Hematopoietic multipotent progenitor cell (in vitro differentiated cells): Measurements from ENCODE around the gene FOXB2. TPM values are rescaled to one million over a fixed set of nuclear protein-coding genes. Genes with fewer than 3 reads are reported as not detected.

ENCODE experiments used
- DNase-seq, 3 donors: peaks; one replicate each; pipeline ENCODE4 v3.0.0-alpha.2; 2011 to 2015; ENCODE audit warnings: low read depth in 2 of 3, low spot score in 2 of 3
- total RNA-seq: library from RNA; depleted of rRNA; stranded (reverse); fragments of >200 nt; gene quantifications from one replicate; pipeline ENCODE4 v1.2.3, GENCODE V29; 2012

Gene FOXB2
- total RNA-seq, 1 donor: not detected

GRCh38 chr9:77015327-77016048 lies 4.0 kb upstream of the FOXB2 start:
- DNase-seq: no peak

- DNase-seq: peak in 1 of 3 donors; percentile 69
Measured at GRCh38 chr9:77016121-77016525, 3.3 kb upstream of the FOXB2 start.

- peak in 1 of 3 donors; percentile 38 for DNase-seq
Measured at GRCh38 chr9:77016526-77017504, 2.6 kb upstream of the FOXB2 start.

GRCh38 chr9:77017505-77017894 lies 2.0 kb upstream of the FOXB2 start:
- DNase-seq: no peak

- peak in 1 of 3 donors; percentile 31 for DNase-seq
Measured at GRCh38 chr9:77018058-77018968, 1.1 kb upstream of the FOXB2 start.

- no peak for DNase-seq
Measured at GRCh38 chr9:77018969-77019235, 553 bp upstream of the FOXB2 start.

- DNase-seq: no peak
Measured at GRCh38 chr9:77019926-77020412, 514 bp downstream of the FOXB2 start.

- DNase-seq: peak in 1 of 3 donors; percentile 14
Measured at GRCh38 chr9:77020413-77021290, 1.2 kb downstream of the FOXB2 start.

GRCh38 chr9:77021291-77021894 lies 1.9 kb downstream of the FOXB2 start:
- peak in 1 of 3 donors; percentile 46 for DNase-seq

GRCh38 chr9:77021922-77022782 lies 2.7 kb downstream of the FOXB2 start:
- peak in 1 of 3 donors; percentile 47 for DNase-seq

GRCh38 chr9:77022783-77023440 lies 3.5 kb downstream of the FOXB2 start:
- DNase-seq: peak in 1 of 3 donors; percentile 39

GRCh38 chr9:77023726-77024125 lies 4.3 kb downstream of the FOXB2 start:
- no peak for DNase-seq

- no peak for DNase-seq
Measured at GRCh38 chr9:77024776-77025545, 5.5 kb downstream of the FOXB2 start.

GRCh38 chr9:77028478-77028877 lies 9.0 kb downstream of the FOXB2 start:
- DNase-seq: no peak

GRCh38 chr9:77030045-77030444 lies 10.6 kb downstream of the FOXB2 start:
- no peak for DNase-seq

GRCh38 chr9:77038281-77039036 lies 19.0 kb downstream of the FOXB2 start:
- DNase-seq: no peak
